Stimulated activated CD4-positive, alpha-beta T cell treated with anti-CD3 and anti-CD28 coated beads, Interleukin-2, amount 100 ng/mL, for 24 hours (primary cell): ENCODE data around the gene IFT25.
"Not testable (repeated sequence)": the region's sequence is repeated elsewhere in the genome, so short reads cannot be mapped to it uniquely, and the experiment has no call there.

ENCODE experiments used
- DNase-seq, 2 donors: peaks; one replicate each; pipeline ENCODE4 v3.0.0-alpha.2; 2020

Gene IFT25

GRCh38 chr1:53883600-53883999 lies 61.9 kb downstream of the IFT25 start:
- DNase-seq = not testable (repeated sequence)

GRCh38 chr1:53881853-53882252 lies 63.6 kb downstream of the IFT25 start:
- not testable (repeated sequence) for DNase-seq

GRCh38 chr1:53878492-53879105 lies 66.9 kb downstream of the IFT25 start:
- no peak for DNase-seq

- not testable (repeated sequence) for DNase-seq
Measured at GRCh38 chr1:53875150-53875549, 70.3 kb downstream of the IFT25 start.

- DNase-seq = no peak
Measured at GRCh38 chr1:53871773-53872484, 73.6 kb downstream of the IFT25 start.
